GM19099 (cell line): ENCODE results near the gene KRTAP4-1.
"Not testable (repeated sequence)": the region's sequence is repeated elsewhere in the genome, so short reads cannot be mapped to it uniquely, and the experiment has no call there.

Experiments
- POLR2A ChIP-seq: IDR thresholded peaks from 3 replicates; pipeline ENCODE4 v1.6.1; 2011; ENCODE audit warnings: low read depth; ENCODE audit not compliant: insufficient read length; ENCODE audit errors: extremely low read depth

Gene KRTAP4-1

DNA sequence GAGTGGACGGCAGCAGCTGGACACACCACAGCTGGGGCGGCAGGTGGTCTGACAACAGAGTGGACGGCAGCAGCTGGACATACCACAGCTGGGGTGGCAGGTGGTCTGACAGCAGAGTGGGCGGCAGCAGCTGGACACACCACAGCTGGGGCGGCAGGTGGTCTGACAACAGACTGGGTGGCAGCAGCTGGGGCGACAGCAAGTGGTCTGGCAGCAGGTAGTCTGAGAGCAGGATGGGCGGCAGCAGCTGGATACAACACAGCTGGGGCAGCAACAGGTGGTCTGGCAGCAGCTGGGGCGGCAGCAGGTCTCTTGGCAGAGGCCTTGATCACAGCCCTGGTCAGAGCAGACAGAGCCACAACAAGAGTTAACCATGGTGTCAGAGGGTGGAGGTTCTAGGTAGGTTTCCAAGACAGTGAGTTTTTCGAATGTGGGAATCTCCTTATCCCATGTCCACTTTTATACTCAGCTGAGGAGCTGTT is at the start of gene KRTAP4-1:
TSS of gene KRTAP4-1 (minus strand) at position 432 of the 482 bp plus-strand sequence. CDS start at position 375, 57 bp downstream.
- no peak for TF ChIP-seq POLR2A

DNA sequence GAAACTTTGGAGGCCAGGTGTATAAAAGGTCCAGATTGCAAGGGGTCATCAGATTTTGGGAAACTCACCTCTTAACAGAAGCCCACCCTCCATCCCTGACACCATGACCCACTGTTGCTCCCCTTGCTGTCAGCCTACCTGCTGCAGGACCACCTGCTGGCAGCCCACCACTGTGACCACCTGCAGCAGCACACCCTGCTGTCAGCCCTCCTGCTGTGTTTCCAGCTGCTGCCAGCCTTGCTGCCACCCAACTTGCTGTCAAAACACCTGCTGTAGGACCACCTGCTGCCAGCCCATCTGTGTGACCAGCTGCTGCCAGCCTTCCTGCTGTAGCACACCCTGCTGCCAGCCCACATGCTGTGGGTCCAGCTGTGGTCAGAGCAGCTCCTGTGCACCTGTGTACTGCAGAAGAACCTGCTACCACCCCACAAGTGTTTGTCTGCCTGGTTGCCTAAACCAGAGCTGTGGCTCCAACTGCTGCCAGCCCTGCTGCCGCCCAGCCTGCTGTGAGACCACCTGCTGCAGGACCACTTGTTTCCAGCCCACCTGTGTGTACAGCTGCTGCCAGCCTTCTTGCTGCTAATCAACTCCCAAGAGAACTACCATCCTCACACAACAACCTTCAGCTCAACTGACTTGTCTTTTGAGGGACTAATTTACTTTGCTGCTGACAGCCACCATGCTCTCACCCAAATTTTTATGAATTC is 47.8 kb upstream of the KRTAP4-1 start, which contains the start of gene KRTAP9-3:
TSS of gene KRTAP9-3 (plus strand) at position 51 of the 707 bp plus-strand sequence. CDS start at position 104, 53 bp downstream.
- TF ChIP-seq POLR2A = not testable (repeated sequence)

DNA sequence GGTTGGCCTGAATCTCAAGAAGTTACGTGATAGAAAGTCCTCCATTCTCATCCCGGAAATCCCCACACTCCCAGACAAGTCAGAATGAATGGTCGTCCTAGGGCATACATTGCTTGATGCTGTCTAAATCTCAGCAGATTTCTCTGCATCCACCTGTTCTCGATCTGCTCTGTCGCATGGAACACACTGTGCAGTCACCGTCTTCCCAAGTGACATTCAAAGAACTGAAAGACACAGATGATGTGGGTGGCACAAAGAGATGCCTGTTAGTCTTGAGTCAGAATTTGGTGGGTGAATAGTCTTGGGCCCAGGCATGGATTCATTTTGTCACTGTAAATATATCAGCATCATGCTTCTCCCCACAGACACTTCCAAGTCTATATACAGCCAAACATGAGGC is 47.0 kb upstream of the KRTAP4-1 start:
- no peak for TF ChIP-seq POLR2A

DNA sequence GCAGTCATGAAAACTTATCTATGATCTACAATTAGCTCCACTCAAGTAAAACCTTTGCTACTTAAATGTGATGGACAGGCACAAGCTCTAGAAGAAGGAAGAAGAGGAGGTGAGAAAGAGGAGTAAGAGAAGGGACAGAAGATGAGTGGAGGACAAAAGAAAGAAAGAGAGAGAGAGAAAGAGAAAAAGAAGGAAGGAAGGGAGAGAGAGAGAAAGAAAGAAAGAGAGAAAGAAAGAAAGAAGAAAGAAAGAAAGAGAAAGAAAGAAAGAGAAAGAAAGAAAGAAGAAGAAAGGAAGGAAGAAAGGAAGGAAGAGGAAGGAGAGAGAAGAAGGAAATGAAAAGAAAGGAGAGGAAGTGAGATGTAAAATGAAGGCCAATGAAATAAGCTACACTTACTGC is 45.4 kb upstream of the KRTAP4-1 start:
- TF ChIP-seq POLR2A = no peak

DNA sequence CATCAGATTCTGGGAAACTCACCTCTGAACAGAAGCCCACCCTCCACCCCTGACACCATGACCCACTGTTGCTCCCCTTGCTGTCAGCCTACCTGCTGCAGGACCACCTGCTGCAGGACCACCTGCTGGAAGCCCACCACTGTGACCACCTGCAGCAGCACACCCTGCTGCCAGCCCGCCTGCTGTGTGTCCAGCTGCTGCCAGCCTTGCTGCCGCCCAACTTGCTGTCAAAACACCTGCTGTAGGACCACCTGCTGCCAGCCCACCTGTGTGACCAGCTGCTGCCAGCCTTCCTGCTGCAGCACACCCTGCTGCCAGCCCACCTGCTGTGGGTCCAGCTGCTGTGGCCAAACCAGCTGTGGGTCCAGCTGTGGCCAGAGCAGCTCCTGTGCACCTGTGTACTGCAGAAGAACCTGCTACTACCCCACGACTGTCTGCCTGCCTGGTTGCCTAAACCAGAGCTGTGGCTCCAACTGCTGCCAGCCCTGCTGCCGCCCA is 41.9 kb upstream of the KRTAP4-1 start, which contains the start of gene KRTAP9-2:
TSS of gene KRTAP9-2 (plus strand) at position 51 of the 498 bp plus-strand sequence. CDS start at position 58, 7 bp downstream.
- not testable (repeated sequence) for TF ChIP-seq POLR2A

DNA sequence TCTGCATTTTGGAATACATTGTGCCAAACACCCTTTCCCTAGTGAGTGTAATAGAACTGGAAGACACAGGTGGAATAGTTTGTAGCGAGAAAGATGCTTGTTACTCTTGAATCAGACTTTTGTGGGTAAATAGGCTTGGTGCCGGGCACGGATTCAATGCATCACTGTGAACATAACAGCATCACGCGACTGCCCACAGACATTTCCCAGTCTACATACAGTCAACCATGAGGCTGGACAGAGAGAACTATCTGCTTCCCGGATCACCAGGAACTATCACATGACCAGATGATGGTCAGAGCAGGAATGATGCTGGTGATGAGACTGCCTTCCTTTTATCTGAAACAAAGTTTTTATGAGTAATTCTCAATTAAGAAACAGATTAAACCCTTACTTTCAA is 41.3 kb upstream of the KRTAP4-1 start:
- no peak for TF ChIP-seq POLR2A

DNA sequence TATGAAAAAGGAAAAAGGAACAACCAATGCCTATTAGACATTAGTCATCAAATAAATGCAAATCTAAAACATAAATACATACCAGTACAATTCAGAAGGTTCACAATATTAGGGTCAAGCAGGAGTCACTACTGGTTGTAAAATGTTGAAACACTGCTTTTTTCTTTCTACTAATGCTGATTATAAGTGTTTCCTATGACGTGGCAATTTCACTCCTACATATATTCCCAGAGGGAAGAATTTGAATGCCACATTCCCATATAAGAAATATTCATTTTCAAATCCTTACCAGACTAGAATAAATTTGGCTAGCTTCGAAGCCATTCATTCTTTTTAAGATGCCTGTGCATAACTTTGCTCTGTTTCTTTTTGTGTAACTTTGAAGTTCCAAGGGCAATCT is 39.1 kb upstream of the KRTAP4-1 start:
- no peak for TF ChIP-seq POLR2A

DNA sequence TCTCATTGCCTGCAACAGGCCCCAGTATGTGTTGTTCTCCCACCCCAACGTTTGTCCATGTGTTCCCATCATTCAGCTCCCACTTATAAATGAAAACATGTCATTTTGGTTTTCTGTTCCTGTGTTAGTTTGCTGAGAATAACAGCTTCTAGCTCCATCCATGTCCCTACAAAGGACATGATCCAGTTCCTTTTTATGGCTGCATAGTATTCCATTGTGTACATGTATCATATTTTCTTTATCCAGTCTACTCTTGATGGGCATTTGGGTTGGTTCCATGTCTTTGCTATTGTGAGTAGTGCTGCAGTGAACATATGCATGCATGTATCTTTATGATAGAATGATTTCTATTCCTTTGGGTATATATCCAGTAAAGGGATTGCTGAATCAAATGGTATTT is 31.0 kb upstream of the KRTAP4-1 start:
- no peak for TF ChIP-seq POLR2A

DNA sequence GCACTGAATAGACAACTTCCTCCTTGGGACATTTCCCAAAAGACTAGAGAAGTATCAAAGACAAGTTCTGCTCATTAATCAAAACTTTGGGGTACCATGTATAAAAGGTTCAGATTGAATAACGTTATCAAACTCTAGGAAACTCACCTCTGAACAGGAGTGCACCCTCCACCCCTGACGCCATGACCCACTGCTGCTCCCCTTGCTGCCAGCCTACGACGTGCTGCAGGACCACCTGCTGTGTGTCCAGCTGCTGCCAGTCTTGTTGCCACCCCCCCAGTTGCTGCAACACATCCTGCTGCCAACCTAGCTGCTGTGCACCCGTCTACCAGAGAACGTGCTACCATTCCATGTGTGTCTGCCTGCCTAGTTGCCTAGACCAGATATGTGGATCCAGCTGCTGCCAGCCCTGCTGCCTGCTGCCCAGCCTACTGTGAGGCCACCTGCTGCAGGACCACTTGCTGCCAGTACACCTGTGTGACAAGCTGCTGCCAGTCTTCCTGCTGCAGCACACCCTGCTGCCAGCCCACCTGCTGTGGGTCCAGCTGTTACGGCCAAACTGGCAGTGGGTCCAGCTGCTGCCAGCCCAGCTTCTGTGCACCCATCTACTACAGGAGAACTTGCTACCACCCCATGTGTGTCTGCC is 27.9 kb upstream of the KRTAP4-1 start:
- no peak for TF ChIP-seq POLR2A

DNA sequence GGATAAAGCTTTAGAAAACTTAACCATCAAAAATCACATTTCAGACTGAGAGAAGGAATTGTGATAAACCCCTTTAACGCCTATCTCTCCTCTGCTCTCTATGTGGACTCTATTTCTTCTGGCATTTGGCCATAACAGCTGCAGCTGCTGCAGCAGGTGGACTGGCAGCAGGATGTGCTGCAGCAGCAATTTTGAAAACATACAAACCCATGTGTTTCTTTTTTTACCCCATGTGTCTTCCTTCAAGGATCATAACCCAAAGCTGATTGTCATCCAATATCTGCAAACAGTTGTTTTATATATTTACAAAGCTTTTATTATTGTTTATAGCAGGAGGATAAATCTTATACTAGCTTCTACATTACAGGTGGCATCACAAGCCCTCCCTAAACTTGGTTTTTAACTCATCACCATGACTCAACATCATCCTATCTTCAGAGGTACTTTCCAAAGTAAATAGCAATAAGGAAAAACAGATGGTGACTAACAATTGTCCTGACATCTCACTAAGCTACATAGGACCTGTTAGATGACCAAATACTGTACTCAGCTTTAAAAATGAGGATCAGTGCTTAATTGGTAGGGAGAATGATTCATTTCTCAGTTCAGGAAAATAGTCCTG is 27.2 kb upstream of the KRTAP4-1 start:
- TF ChIP-seq POLR2A = no peak

DNA sequence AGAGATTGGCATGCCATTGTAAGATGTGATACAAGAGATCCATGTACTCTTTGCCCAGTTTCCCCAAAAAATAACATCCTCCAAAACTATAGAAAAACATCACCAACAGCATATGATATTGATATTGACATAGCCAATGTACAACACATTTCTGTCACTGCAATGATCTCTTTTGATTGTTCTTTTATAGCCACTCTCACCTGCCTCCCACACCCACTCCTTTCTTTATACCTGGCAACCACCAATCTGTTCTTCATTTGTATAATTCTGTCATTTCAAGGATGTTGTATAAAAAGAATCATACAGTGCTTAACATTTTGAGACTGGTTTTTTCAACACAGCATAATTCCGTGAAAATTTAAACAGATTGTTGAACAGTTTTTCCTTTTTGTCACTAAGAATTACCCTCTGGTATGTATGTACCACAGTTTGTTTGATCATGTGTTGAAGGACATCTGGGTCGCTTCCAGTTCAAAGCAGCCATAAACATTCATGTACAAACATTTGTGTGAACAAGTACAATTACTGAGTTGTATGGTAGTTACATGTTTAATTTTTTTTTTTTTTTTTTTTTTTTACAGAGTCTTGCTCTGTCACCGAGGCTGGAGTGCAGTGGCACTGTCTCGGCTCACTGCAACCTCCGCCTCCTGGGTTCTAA is 14.8 kb upstream of the KRTAP4-1 start:
- TF ChIP-seq POLR2A = no peak

DNA sequence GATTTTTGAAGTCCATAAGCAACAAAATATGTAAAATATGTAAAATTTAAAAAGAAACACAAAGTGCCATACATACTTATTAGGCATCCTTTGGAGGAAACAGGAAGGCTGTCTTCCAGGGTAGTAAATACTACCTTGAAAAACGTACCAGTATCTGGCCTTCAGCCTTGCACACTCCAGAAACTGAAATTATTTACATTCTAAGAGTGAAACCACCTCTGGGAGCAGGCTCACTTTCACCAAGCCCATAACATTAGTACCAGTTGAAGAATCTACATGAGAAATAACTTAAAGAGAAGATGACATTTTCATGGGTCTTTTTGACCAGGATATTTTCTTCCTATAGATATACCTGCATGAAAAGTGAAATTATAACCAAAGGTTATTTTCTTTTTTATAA is 11.4 kb upstream of the KRTAP4-1 start:
- no peak for TF ChIP-seq POLR2A

DNA sequence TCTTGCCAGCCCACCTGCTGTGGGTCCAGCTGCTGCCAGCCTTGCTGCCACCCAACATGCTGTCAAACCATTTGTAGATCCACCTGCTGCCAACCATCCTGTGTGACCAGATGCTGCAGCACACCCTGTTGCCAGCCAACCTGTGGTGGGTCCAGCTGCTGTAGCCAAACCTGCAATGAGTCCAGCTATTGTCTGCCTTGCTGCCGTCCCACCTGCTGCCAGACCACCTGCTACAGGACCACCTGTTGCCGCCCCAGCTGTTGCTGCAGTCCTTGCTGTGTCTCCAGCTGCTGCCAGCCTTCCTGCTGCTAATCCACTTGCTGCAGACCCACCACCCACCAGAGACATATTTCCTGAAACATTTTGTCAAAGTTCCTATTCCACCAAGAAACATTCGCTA is 5.6 kb upstream of the KRTAP4-1 start:
- TF ChIP-seq POLR2A = no peak

DNA sequence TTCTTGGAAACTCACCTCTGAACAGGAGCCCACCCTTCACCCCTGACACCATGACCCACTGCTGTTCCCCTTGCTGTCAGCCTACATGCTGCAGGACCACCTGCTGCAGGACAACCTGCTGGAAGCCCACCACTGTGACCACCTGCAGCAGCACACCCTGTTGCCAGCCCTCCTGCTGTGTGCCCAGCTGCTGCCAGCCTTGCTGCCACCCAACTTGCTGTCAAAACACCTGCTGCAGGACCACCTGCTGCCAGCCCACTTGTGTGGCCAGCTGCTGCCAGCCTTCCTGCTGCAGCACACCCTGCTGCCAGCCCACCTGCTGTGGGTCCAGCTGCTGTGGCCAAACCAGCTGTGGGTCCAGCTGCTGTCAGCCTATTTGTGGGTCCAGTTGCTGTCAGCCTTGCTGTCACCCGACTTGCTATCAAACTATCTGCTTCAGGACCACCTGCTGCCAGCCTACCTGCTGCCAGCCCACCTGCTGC is 5.2 kb upstream of the KRTAP4-1 start, which contains the start of gene KRTAP9-1:
TSS of gene KRTAP9-1 (plus strand) at position 51 of the 482 bp plus-strand sequence. CDS start at position 51, 0 bp downstream.
- not testable (repeated sequence) for TF ChIP-seq POLR2A
